IMR-90 (cell line): ENCODE data around the gene UBA52. TPM values are rescaled to one million over a fixed set of nuclear protein-coding genes. Genes with fewer than 3 reads are reported as not detected.

Experiments
- ATAC-seq: fragments of 200-7000 bp; cut with Tn5 transposase; 2 replicates; pipeline ENCODE4 v1.9.1; 2020; ENCODE audit warnings: low read depth, mild to moderate bottlenecking, moderate library complexity
- BruUV-seq: library from RNA; stranded (reverse); fragments of 400-500 nt; replicated peaks from 2 replicates; lab custom pipeline; 2021; lab: Mats Ljungman, UMichigan
- CTCF ChIA-PET: fragments of 300-600 bp; formaldehyde crosslinking; extraction: SDS; loops from one replicate; lab custom pipeline; 2021; ENCODE audit warnings: antibody characterized with exemption; lab: Yijun Ruan, JAX
- POLR2A ChIA-PET: fragments of 300-600 bp; sonication (Branson Sonifier 250); formaldehyde crosslinking; loops from one replicate; lab custom pipeline; 2022; ENCODE audit warnings: antibody characterized with exemption; ENCODE audit not compliant: unreplicated experiment; lab: Charles Lee
- DNase-seq: peaks from one replicate; pipeline ENCODE4 v3.0.0; 2013
- H2AFZ ChIP-seq: replicated peaks from 2 replicates; pipeline ENCODE3; 2013; ENCODE audit warnings: low read length, mild to moderate bottlenecking; ENCODE audit not compliant: poor library complexity
- H2AK5ac ChIP-seq: 2 replicates; pipeline ENCODE4 v1.6.1; 2013; ENCODE audit warnings: low read depth, low read length, inconsistent platforms
- H2AK9ac ChIP-seq: replicated peaks from 2 replicates; pipeline ENCODE3; 2013; ENCODE audit warnings: mild to moderate bottlenecking, low read depth, low read length, moderate library complexity; ENCODE audit not compliant: poor library complexity
- H2BK120ac ChIP-seq: 2 replicates; pipeline ENCODE4 v1.6.1; 2013; ENCODE audit warnings: low read depth, low read length, inconsistent platforms
- H2BK15ac ChIP-seq: 3 replicates; pipeline ENCODE4 v1.6.1; 2013; ENCODE audit warnings: low read depth, low read length, inconsistent platforms
- H2BK20ac ChIP-seq: 2 replicates; pipeline ENCODE4 v1.6.1; 2013; ENCODE audit warnings: low read depth, mild to moderate bottlenecking, inconsistent platforms, low read length, moderate library complexity
- H2BK5ac ChIP-seq: 2 replicates; pipeline ENCODE4 v1.6.1; 2013; ENCODE audit warnings: mild to moderate bottlenecking, low read depth, low read length, inconsistent platforms; ENCODE audit not compliant: poor library complexity, severe bottlenecking
- H3K14ac ChIP-seq: replicated peaks from 2 replicates; pipeline ENCODE4 v1.6.1; 2013; ENCODE audit warnings: low read depth, low read length, inconsistent platforms
- H3K18ac ChIP-seq: 2 replicates; pipeline ENCODE4 v1.6.1; 2013; ENCODE audit warnings: low read depth, low read length, control low read depth
- H3K23ac ChIP-seq: 2 replicates; pipeline ENCODE4 v1.6.1; 2013; ENCODE audit warnings: low read depth, low read length, inconsistent platforms
- H3K27ac ChIP-seq: 2 replicates; pipeline ENCODE4 v1.5.1; 2013; ENCODE audit warnings: mild to moderate bottlenecking, control low read depth, low read length; ENCODE audit not compliant: insufficient read depth
- H3K27me3 ChIP-seq: 2 replicates; pipeline ENCODE4 v1.6.1; 2013; ENCODE audit warnings: low read length; ENCODE audit not compliant: control insufficient read depth, insufficient read depth
- H3K36me3 ChIP-seq: 2 replicates; pipeline ENCODE4 v1.6.1; 2013; ENCODE audit warnings: low read length, mixed read lengths; ENCODE audit not compliant: control insufficient read depth, insufficient read depth
- H3K4ac ChIP-seq: 2 replicates; pipeline ENCODE4 v1.6.1; 2013; ENCODE audit warnings: low read depth, low read length, inconsistent platforms
- H3K4me1 ChIP-seq: 2 replicates; pipeline ENCODE4 v1.6.1; 2013; ENCODE audit warnings: low read length, mixed read lengths; ENCODE audit not compliant: control insufficient read depth, insufficient read depth
- H3K4me2 ChIP-seq: 2 replicates; pipeline ENCODE4 v1.6.1; 2013; ENCODE audit warnings: low read depth, mild to moderate bottlenecking, control low read depth, low read length, moderate library complexity
- H3K4me3 ChIP-seq: 2 replicates; pipeline ENCODE4 v1.5.1; 2013; ENCODE audit warnings: low read depth, mild to moderate bottlenecking, control low read depth, low read length, moderate library complexity; ENCODE audit not compliant: insufficient read depth
- H3K56ac ChIP-seq: 2 replicates; pipeline ENCODE4 v1.6.1; 2013; ENCODE audit warnings: low read length, inconsistent platforms; ENCODE audit not compliant: insufficient read depth; ENCODE audit errors: extremely low read depth
- H3K79me1 ChIP-seq, 2 experiments: 2 replicates each; pipeline ENCODE4 v1.6.1; 2013; ENCODE audit warnings: low read length in 2 of 2, inconsistent platforms in 1 of 2, low read depth in 1 of 2
- H3K9ac ChIP-seq: 2 replicates; pipeline ENCODE4 v1.6.1; 2013; ENCODE audit warnings: low read depth, low read length, control low read depth
- H3K9me1 ChIP-seq: 2 replicates; pipeline ENCODE4 v1.6.1; 2013; ENCODE audit warnings: low read length, inconsistent platforms; ENCODE audit not compliant: insufficient read depth
- H3K9me3 ChIP-seq: 2 replicates; pipeline ENCODE4 v1.6.1; 2013; ENCODE audit warnings: low read length; ENCODE audit not compliant: control insufficient read depth, insufficient read depth
- H4K20me1 ChIP-seq: 2 replicates; pipeline ENCODE4 v1.6.1; 2013; ENCODE audit warnings: low read length, inconsistent platforms; ENCODE audit not compliant: insufficient read depth
- H4K5ac ChIP-seq: 2 replicates; pipeline ENCODE4 v1.6.1; 2013; ENCODE audit warnings: mild to moderate bottlenecking, low read depth, low read length, control low read depth
- H4K8ac ChIP-seq, 2 experiments: 2 replicates each; pipeline ENCODE4 v1.6.1; 2013; ENCODE audit warnings: low read depth in 2 of 2, low read length in 2 of 2, control low read depth in 1 of 2, inconsistent platforms in 1 of 2
- H4K91ac ChIP-seq: 2 replicates; pipeline ENCODE4 v1.6.1; 2013; ENCODE audit warnings: low read depth, low read length, inconsistent platforms; ENCODE audit not compliant: insufficient read depth
- MXI1 ChIP-seq: IDR thresholded peaks from 2 replicates; pipeline ENCODE4 v1.6.1; 2012; ENCODE audit warnings: low read depth, mild to moderate bottlenecking, low read length, moderate library complexity, borderline replicate concordance
- WGBS, 2 experiments: methylation state at CpG; one replicate each; pipeline versions ENCODE4 v1.1.5 to v1.1.7; 2013; ENCODE audit warnings: missing lambda C conversion rate in 2 of 2; ENCODE audit not compliant: insufficient read length in 1 of 2; ENCODE audit errors: extremely low coverage in 2 of 2; 5-methylcytosine and 5-hydroxymethylcytosine counted together
- dilution Hi-C: fragments of 300-500 bp; cut with HindIII; formaldehyde crosslinking; loops from one replicate; pipeline ENCODE4 v1.14.3; 2018; ENCODE audit warnings: low sequenced_read_pairs; ENCODE audit not compliant: unreplicated experiment
- in situ Hi-C: fragments of 300-500 bp; cut with MboI; formaldehyde crosslinking; loops from 3 replicates; pipeline ENCODE4 v1.14.3; 2019; ENCODE audit warnings: low sequenced_read_pairs, inconsistent platforms, mixed read lengths
- intact Hi-C: fragments of 100-400 bp; cut with micrococcal nuclease; formaldehyde crosslinking; loops from 2 replicates; pipeline ENCODE4 v1.10.0; 2022
- polyA plus RNA-seq, 3 experiments: library from polyadenylated mRNA; depleted of rRNA; stranded (reverse); fragments of >200 nt; gene quantifications; 2 replicates each; pipeline ENCODE4 v1.2.3, GENCODE V29; 2012; ENCODE audit warnings: low replicate concordance in 1 of 3
- total RNA-seq: library from RNA; depleted of rRNA; stranded (reverse); fragments of >200 nt; gene quantifications from 2 replicates; pipeline ENCODE4 v1.2.3, GENCODE V29; 2012

UBA52 gene
- total and polyA plus RNA-seq, 2 of the 4 experiments (the other 2 are of a cell fraction) = 1,030 to 3,008 TPM

DNA sequence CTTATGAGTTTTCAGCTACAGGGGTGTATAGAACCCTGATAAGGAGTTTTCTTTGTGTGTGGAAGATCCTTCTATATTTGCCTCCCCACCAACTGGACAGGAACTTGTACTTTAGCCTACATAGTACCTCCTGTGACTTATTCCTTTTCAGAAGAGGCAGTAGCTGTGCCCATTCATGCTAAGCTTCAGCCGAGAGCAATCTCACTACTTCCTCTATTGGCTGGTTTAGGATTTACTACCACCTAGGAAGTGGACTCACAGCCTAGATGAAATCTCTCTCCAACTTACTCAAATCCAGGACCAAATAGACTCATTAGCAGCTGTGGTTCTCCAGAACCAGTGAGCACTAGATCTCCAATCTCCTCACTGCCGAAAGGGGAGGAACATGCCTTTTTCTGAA, 14.6 kb downstream of the UBA52 start:
- ChIA-PET POLR2A (no interaction called here), CTCF (no interaction called here)
- Histone ChIP-seq H3K27me3 (peaks cover 2% of the 10 kb centered on the region; the same call in 1 of the 2 replicates), H4K5ac (no peak overlapping the region), H2AK5ac (peak overlapping the region; percentile 44; the same call in 1 of the 2 replicates), H3K9me1 (peaks cover 4% of the 10 kb centered on the region; the same call in 1 of the 2 replicates), H3K27ac (no peak overlapping the region), H3K4ac (no peak overlapping the region), H2BK20ac (no peak overlapping the region), H3K18ac (no peak overlapping the region), H2BK120ac (no peak overlapping the region), H3K14ac (no peak overlapping the region; the same call in 1 of the 2 replicates), H3K4me3 (no peak overlapping the region), H4K20me1 (peaks cover 6% of the 10 kb centered on the region), H3K4me2 (no peak overlapping the region), H2AK9ac (no peak overlapping the region), H4K91ac (no peak overlapping the region), H3K23ac (no peak overlapping the region), H3K79me1 (peaks cover 6 to 20% of the 10 kb centered on the region in 2 experiments; a peak in 3 of 4 replicates), H2BK5ac (no peak overlapping the region), H3K9me3 (no peaks in the 10 kb centered on the region), H3K4me1 (peaks cover 5% of the 10 kb centered on the region), H2AFZ (no peak overlapping the region), H3K56ac (no peak overlapping the region), H3K36me3 (peaks cover 4% of the 10 kb centered on the region), H4K8ac (no peak overlapping the region), H3K9ac (no peak overlapping the region), H2BK15ac (no peak overlapping the region)
- WGBS, 2 experiments = 20% methylated on average over 1 of the region's 2 CpGs; no CpG with 5 or more reads in 1 of the 2 experiments
- ATAC-seq = no peak
- dilution Hi-C loops (no loop called here), intact Hi-C loops (loop anchor here (5.0 kb wide), 2 partner anchors 246 to 331 kb away; partner anchors contain the start of genes COPE, DDX49 and UPF1), in situ Hi-C loops (no loop called here)
- no peak for TF ChIP-seq MXI1
- no TSS peak for BruUV-seq
- no peak for DNase-seq
